22Rv1 (cell line): ENCODE results near the gene CD247.

ENCODE experiments used
- CTCF ChIP-seq: fragments of 450-650 bp; IDR thresholded peaks from 2 replicates; pipeline ENCODE4 v1.5.1; 2017; ENCODE audit warnings: mild to moderate bottlenecking
- ZFX ChIP-seq: fragments of 450-650 bp; IDR thresholded peaks from 2 replicates; pipeline ENCODE4 v1.6.1; 2017; ENCODE audit warnings: antibody characterized with exemption, borderline replicate concordance

GRCh38 chr1:167400359-167400953 is 117.9 kb downstream of the CD247 start:
- TF ChIP-seq CTCF (no peak), ZFX (no peak)
